Fibroblast of skin of abdomen (primary cell): ENCODE data around the gene ALMS1.
"Not testable (repeated sequence)": the region's sequence is repeated elsewhere in the genome, so short reads cannot be mapped to it uniquely, and the experiment has no call there.

Experiments
- DNase-seq: peaks from one replicate; pipeline ENCODE4 v3.0.0-alpha.2; 2013

ALMS1 gene

GRCh38 chr2:73404409-73404808 lies 18.8 kb downstream of the ALMS1 start:
- no peak for DNase-seq

- DNase-seq, result no peak
These were observed 21.4 kb downstream of the ALMS1 start for GRCh38 chr2:73406996-73407395.

GRCh38 chr2:73408198-73408597 lies 22.6 kb downstream of the ALMS1 start:
- no peak for DNase-seq

- DNase-seq, result peak; percentile 57
These were observed 29.1 kb downstream of the ALMS1 start for GRCh38 chr2:73414696-73415095.

- DNase-seq, result peak; percentile 16
These were observed 30.3 kb downstream of the ALMS1 start for GRCh38 chr2:73415906-73416305.

GRCh38 chr2:73418343-73418742 lies 32.7 kb downstream of the ALMS1 start:
- peak; percentile 75 for DNase-seq

- no peak for DNase-seq
These were observed 38.3 kb downstream of the ALMS1 start for GRCh38 chr2:73423913-73424312.

GRCh38 chr2:73426176-73426575 lies 40.5 kb downstream of the ALMS1 start:
- DNase-seq, result no peak

- DNase-seq, result no peak
These were observed 50.4 kb downstream of the ALMS1 start for GRCh38 chr2:73436019-73436418.

- no peak for DNase-seq
These were observed 58.6 kb downstream of the ALMS1 start for GRCh38 chr2:73444202-73444601.

- DNase-seq, result no peak
These were observed 63.2 kb downstream of the ALMS1 start for GRCh38 chr2:73448856-73449255.

- no peak for DNase-seq
These were observed 63.8 kb downstream of the ALMS1 start for GRCh38 chr2:73449404-73449803.

GRCh38 chr2:73451263-73451972 lies 65.8 kb downstream of the ALMS1 start:
- DNase-seq, result no peak

GRCh38 chr2:73457982-73458381 lies 72.3 kb downstream of the ALMS1 start:
- DNase-seq, result no peak

GRCh38 chr2:73462388-73462787 lies 76.8 kb downstream of the ALMS1 start:
- not testable (repeated sequence) for DNase-seq

- no peak for DNase-seq
These were observed 82.7 kb downstream of the ALMS1 start for GRCh38 chr2:73468376-73468775.

GRCh38 chr2:73483874-73484273 lies 98.2 kb downstream of the ALMS1 start:
- DNase-seq, result not testable (repeated sequence)

GRCh38 chr2:73487112-73487657 lies 101.5 kb downstream of the ALMS1 start:
- no peak for DNase-seq

GRCh38 chr2:73488079-73488478 lies 102.4 kb downstream of the ALMS1 start:
- DNase-seq, result no peak

- no peak for DNase-seq
These were observed 103.4 kb downstream of the ALMS1 start for GRCh38 chr2:73489053-73489452.

GRCh38 chr2:73494031-73494430 lies 108.4 kb downstream of the ALMS1 start:
- DNase-seq, result peak; percentile 29

- DNase-seq, result no peak
These were observed 118.4 kb downstream of the ALMS1 start for GRCh38 chr2:73503992-73504570.

GRCh38 chr2:73504850-73505249 lies 119.2 kb downstream of the ALMS1 start:
- DNase-seq, result not testable (repeated sequence)

- DNase-seq, result not testable (repeated sequence)
These were observed 124.8 kb downstream of the ALMS1 start for GRCh38 chr2:73510470-73510869.
